GM13977 (cell line): ENCODE measurements around the gene ANKRD63.

Experiments used
- DNase-seq: peaks from one replicate; pipeline ENCODE4 v3.0.0; 2012; ENCODE audit warnings: low spot score
- CTCF ChIP-seq: IDR thresholded peaks from 2 replicates; pipeline ENCODE4 v1.5.1; 2012; ENCODE audit warnings: mild to moderate bottlenecking, control low read depth; ENCODE audit not compliant: insufficient read depth; ENCODE audit errors: extremely low read depth, missing control alignments
- in situ Hi-C: fragments of 300-500 bp; cut with MboI; formaldehyde crosslinking; loops from one replicate; pipeline ENCODE4 v1.12.0; 2022; ENCODE audit warnings: low sequenced_read_pairs, low pct_unique_long_range_greater_than_20kb, mixed read lengths, inconsistent platforms; ENCODE audit not compliant: unreplicated experiment

The ANKRD63 gene

DNA sequence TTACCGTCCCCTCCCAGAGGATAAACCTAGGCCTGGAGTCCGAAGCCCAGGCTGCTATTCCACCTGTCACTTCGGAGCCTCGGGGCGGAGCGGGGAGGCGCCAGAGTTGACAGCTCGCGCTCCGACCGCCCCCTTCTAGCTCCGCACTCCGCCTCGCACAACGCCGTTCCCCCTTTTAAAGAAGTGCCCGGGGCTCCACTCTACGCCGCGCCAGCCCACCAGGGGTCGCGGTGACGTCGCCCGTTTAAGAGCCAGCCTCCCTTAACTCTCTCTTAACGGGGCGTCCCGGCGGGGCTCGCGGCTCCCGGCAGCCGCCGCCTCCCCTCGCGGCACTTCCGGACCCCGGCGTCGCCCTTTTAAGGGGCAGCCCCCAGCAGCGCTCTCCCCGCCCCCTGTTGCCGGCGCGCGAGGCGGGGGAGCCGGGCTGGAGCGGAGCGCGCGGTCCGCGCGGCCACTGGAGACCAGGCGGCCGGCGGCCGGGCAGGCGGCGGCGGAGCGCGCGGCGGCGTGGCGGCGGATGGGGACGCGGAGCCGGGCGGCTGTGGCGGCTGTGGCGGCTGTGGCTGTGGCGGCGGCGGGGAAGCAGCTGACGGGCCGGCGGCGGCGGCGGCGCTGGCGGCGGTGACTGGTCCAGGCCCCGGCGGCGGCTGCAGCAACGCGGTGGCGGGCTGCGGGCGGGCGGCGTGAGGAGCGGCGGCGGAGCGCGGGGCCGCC, 40.5 kb upstream of the ANKRD63 start, which contains the start of gene INAFM2:
TSS of gene INAFM2 (plus strand) at position 454 of the 714 bp plus-strand sequence. CDS start 364 bp downstream, outside the sequence.
- in situ Hi-C loops: no loop called here
- DNase-seq: peak; percentile 99
- peak; percentile 39 for TF ChIP-seq CTCF

- TF ChIP-seq CTCF: no peak
- in situ Hi-C loops: no loop called here
- no peak for DNase-seq
Measured at GRCh38 chr15:40322531-40323238, 39.8 kb upstream of the ANKRD63 start.

- in situ Hi-C loops: no loop called here
- DNase-seq: peak; percentile 81
- peak; percentile 86 for TF ChIP-seq CTCF
Measured at GRCh38 chr15:40320931-40321371, 38.1 kb upstream of the ANKRD63 start.

DNA sequence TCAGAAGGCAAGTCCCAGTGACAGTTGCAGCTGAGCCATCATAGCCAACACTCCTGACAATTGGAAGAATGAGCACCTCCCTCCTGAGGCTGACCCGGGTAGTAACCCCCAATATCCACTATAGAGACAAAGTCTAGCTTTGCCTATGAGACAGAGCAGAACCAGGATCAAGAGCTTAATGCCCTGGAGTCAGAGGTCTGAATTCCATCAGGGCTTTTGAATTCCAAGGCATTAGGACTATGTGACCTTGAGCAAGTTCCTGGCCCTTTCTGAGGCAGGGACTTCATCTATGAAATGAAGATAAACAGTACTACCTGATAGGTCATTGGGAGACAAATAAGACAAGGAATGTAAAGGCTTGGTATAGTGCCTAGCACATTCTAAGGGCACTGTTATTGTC, 37.5 kb upstream of the ANKRD63 start:
- in situ Hi-C loops: no loop called here
- TF ChIP-seq CTCF: no peak
- DNase-seq: no peak

DNA sequence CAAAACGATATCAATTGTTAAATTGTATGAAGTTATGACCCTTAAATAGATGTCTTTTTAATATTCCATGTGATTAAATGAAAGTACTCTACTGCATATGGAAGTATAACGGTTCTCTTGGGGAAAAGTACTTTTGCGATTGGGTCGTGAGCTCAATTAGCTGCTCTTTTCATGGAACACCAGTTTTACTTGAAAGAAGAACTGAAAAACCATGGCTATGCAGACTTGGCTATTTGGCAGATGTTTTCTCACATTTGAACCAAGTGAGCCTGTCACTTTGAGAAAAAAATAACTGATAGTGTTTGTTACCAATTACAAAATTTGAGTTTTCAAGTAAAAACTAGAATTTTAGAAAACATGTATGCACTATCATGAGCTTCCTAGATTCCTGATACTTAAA, 34.7 kb upstream of the ANKRD63 start:
- in situ Hi-C loops: no loop called here
- no peak for DNase-seq
- TF ChIP-seq CTCF: no peak

GRCh38 chr15:40316931-40317330, 34.1 kb upstream of the ANKRD63 start:
- TF ChIP-seq CTCF: no peak
- DNase-seq: no peak
- in situ Hi-C loops: no loop called here
